Muscle of back (tissue), 11 donors: Measurements from ENCODE around the gene ZDHHC22. TPM values are rescaled to one million over a fixed set of nuclear protein-coding genes. Genes with fewer than 3 reads are reported as not detected.

Experiments
- DNase-seq, 3 donors: peaks; one replicate each; pipeline versions ENCODE4 v3.0.0 to v3.0.0-alpha.2; 2013
- polyA plus RNA-seq, 10 donors: library from polyadenylated mRNA; unstranded; fragments of 120-200 nt; gene quantifications; one replicate each; pipeline ENCODE4 v1.2.1, GENCODE V29; 2013; ENCODE audit not compliant: insufficient read length in 10 of 10

Gene ZDHHC22
- polyA plus RNA-seq, 10 donors = 0.36 to 0.76 (median 0.52) TPM

GRCh38 chr14:77084985-77085384 is 56.6 kb downstream of the ZDHHC22 start:
- DNase-seq = no peak

GRCh38 chr14:77083082-77083481 is 58.5 kb downstream of the ZDHHC22 start:
- DNase-seq = no peak

- DNase-seq = no peak
Measured at GRCh38 chr14:77082356-77082755, 59.2 kb downstream of the ZDHHC22 start.

Other genes with a start within 250 kb of the ZDHHC22 start
- 10 to 100 TPM; 16.9 to 31.0 (median 20.7) TPM for gene IRF2BPL, start 113.1 kb downstream of the ZDHHC22 start, polyA plus RNA-seq
- 10 to 100 TPM; 10.3 to 31.0 (median 20.9) TPM for gene CIPC, start 43.5 kb downstream of the ZDHHC22 start, polyA plus RNA-seq
- 1 to 10 TPM in 4 of 10 donors, under 1 TPM in 6; 0.35 to 2.5 (median 0.84) TPM for gene TMEM63C, start 40.0 kb upstream of the ZDHHC22 start, polyA plus RNA-seq
- not detected for gene NGB, start 129.4 kb upstream of the ZDHHC22 start, polyA plus RNA-seq
- gene POMT2, start 179.1 kb upstream of the ZDHHC22 start, polyA plus RNA-seq = 10 to 100 TPM; 15.3 to 34.0 (median 28.2) TPM
- gene GSTZ1, start 179.2 kb upstream of the ZDHHC22 start, polyA plus RNA-seq = 10 to 100 TPM; 16.9 to 27.7 (median 21.5) TPM
- 1 to 10 TPM; 4.2 to 8.1 (median 6.2) TPM for gene TMED8, start 235.3 kb upstream of the ZDHHC22 start, polyA plus RNA-seq
- under 1 TPM; 0.09 to 0.75 (median 0.51) TPM for gene SAMD15, start 235.6 kb upstream of the ZDHHC22 start, polyA plus RNA-seq